Upper lobe of left lung (tissue), 6 donors: ENCODE measurements around the gene RNF213. TPM values are rescaled to one million over a fixed set of nuclear protein-coding genes. Genes with fewer than 3 reads are reported as not detected.

Experiments used
- ATAC-seq, 2 donors: fragments of 200-7000 bp; cut with Tn5 transposase; one replicate each; pipeline ENCODE4 v1.9.1; 2022; ENCODE audit warnings: mild to moderate bottlenecking in 2 of 2, moderate library complexity in 2 of 2; ENCODE audit not compliant: low FRiP score in 2 of 2
- DNase-seq, 2 donors: peaks; one replicate each; pipeline ENCODE4 v3.0.0-alpha.2; 2019 to 2020
- H3K27ac ChIP-seq, 4 donors: fragments of 200-600 bp; sonication (generic); one replicate each; pipeline ENCODE4 v1.5.1; 2016 to 2019
- H3K27me3 ChIP-seq, 4 donors: fragments of 200-600 bp; sonication (generic); one replicate each; pipeline ENCODE4 v1.5.1; 2017 to 2019
- H3K36me3 ChIP-seq, 4 donors: fragments of 200-600 bp; sonication (generic); one replicate each; pipeline ENCODE4 v1.5.1; 2016 to 2019
- H3K4me1 ChIP-seq, 4 donors: fragments of 200-600 bp; sonication (generic); one replicate each; pipeline ENCODE4 v1.5.1; 2018 to 2019
- H3K4me3 ChIP-seq, 4 donors: fragments of 200-600 bp; sonication (generic); one replicate each; pipeline ENCODE4 v1.5.1; 2017 to 2019; ENCODE audit warnings: mild to moderate bottlenecking in 2 of 4, moderate library complexity in 1 of 4
- H3K9me3 ChIP-seq, 4 donors: fragments of 200-600 bp; sonication (generic); one replicate each; pipeline ENCODE4 v1.5.1; 2018 to 2019
- CTCF ChIP-seq, 6 experiments: fragments of 450-650 bp in 4 of 6; fragments of 200-600 bp in 2 of 6; sonication (generic) in 2 of 6; IDR thresholded peaks; one replicate each; pipeline ENCODE4 v1.5.1; 2016 to 2019; ENCODE audit warnings: antibody characterized with exemption in 6 of 6
- EP300 ChIP-seq, 4 donors: sonication (generic); formaldehyde crosslinking; IDR thresholded peaks; one replicate each; pipeline ENCODE4 v1.5.1; 2017; ENCODE audit warnings: antibody characterized with exemption in 4 of 4, control low read depth in 2 of 4
- POLR2A ChIP-seq, 4 donors: fragments of 450-650 bp; IDR thresholded peaks; one replicate each; pipeline ENCODE4 v1.5.1; 2016 to 2017; ENCODE audit warnings: antibody characterized with exemption in 4 of 4, mild to moderate bottlenecking in 2 of 4
- POLR2AphosphoS5 ChIP-seq, 2 donors: sonication (generic); formaldehyde crosslinking; IDR thresholded peaks; one replicate each; pipeline ENCODE4 v1.5.1; 2017; ENCODE audit warnings: antibody characterized with exemption in 2 of 2
- whole genome bisulfite sequencing, 2 donors: methylation state at CpG; one replicate each; pipeline ENCODE4 v1.1.5; 2017 to 2018; 5-methylcytosine and 5-hydroxymethylcytosine counted together
- total RNA-seq, 6 donors: library from RNA; depleted of rRNA in 4 of 6; stranded (reverse); fragments of >200 nt in 4 of 6; gene quantifications; one replicate each; pipeline versions ENCODE4 v1.1.0 to v1.2.1, GENCODE V29; 2016 to 2021
- donor health status: DM: no; HTN: no; CAD: no; lungs with moderate emphysema.
- donor health status: DM: no; HTN: yes; CAD: no; lungs with severe emphysema.

The RNF213 gene
- total RNA-seq, 6 donors from 2014 or later, result 135 to 619 (median 207) TPM

GRCh38 chr17:80251966-80252365, 8.7 kb upstream of the RNF213 start:
- DNase-seq (no peak), ATAC-seq (no peak)

GRCh38 chr17:80252871-80253270, 7.8 kb upstream of the RNF213 start:
- peaks cover 4 to 36% (median 15%) of the 10 kb centered on the region in 4 donors for H3K36me3 ChIP-seq

More at GRCh38 chr17:80251966-80252365, 8.7 kb upstream of the RNF213 start:
- H3K36me3 ChIP-seq, result peaks cover 4 to 43% (median 18%) of the 10 kb centered on the region in 4 donors
- H3K4me3 ChIP-seq, result no peak overlapping the region
- WGBS, 2 donors, result 89 to 94% methylated on average over 11 of the region's 11 CpGs
- TF ChIP-seq POLR2A (IDR thresholded peaks at IDR 0.05) (no peak), EP300 (IDR thresholded peaks at IDR 0.05) (no peak), CTCF (IDR thresholded peaks at IDR 0.05) (no peak), POLR2AphosphoS5 (IDR thresholded peaks at IDR 0.05) (no peak)
- H3K4me1 ChIP-seq, result peaks cover 17 to 32% (median 26%) of the 10 kb centered on the region in 4 donors
- H3K9me3 ChIP-seq, result no peaks in the 10 kb centered on the region
- no peaks in the 10 kb centered on the region for H3K27me3 ChIP-seq
- H3K27ac ChIP-seq, result peak overlapping the region in 1 of 4 donors; percentile 43

GRCh38 chr17:80253631-80254395, 6.8 kb upstream of the RNF213 start:
- DNase-seq (no peak), ATAC-seq (no peak)
- TF ChIP-seq EP300 (IDR thresholded peaks at IDR 0.05) (no peak), POLR2AphosphoS5 (IDR thresholded peaks at IDR 0.05) (no peak), POLR2A (IDR thresholded peaks at IDR 0.05) (no peak)
- Histone ChIP-seq H3K27ac (peak overlapping the region; percentile 82 to 89 (median 86)), H3K9me3 (no peaks in the 10 kb centered on the region), H3K4me3 (no peak overlapping the region), H3K27me3 (no peaks in the 10 kb centered on the region), H3K36me3 (peaks cover 4 to 29% (median 13%) of the 10 kb centered on the region in 4 donors), H3K4me1 (peaks cover 17 to 33% (median 27%) of the 10 kb centered on the region in 4 donors)
- 79 to 81% methylated on average over 17 to 21 of the region's 21 CpGs for WGBS, 2 donors

More at GRCh38 chr17:80252871-80253270, 7.8 kb upstream of the RNF213 start:
- DNase-seq (peak; percentile 85 to 91), ATAC-seq (peak; percentile 63 to 69)
- Histone ChIP-seq H3K9me3 (no peaks in the 10 kb centered on the region), H3K27ac (peak overlapping the region in 1 of 4 donors; percentile 43), H3K4me1 (peaks cover 17 to 32% (median 26%) of the 10 kb centered on the region in 4 donors), H3K4me3 (no peak overlapping the region), H3K27me3 (no peaks in the 10 kb centered on the region)
- 32 to 57% methylated on average over 6 to 11 of the region's 13 CpGs for WGBS, 2 donors
- TF ChIP-seq POLR2A (IDR thresholded peaks at IDR 0.05), result no peak
- TF ChIP-seq EP300 (IDR thresholded peaks at IDR 0.05), result no peak
- TF ChIP-seq CTCF (IDR thresholded peaks at IDR 0.05), result peak; percentile 21 to 62 (median 52)
- TF ChIP-seq POLR2AphosphoS5 (IDR thresholded peaks at IDR 0.05), result no peak

GRCh38 chr17:80254396-80255251, 6.0 kb upstream of the RNF213 start:
- peak; percentile 67 to 85 for ATAC-seq
- TF ChIP-seq EP300 (IDR thresholded peaks at IDR 0.05) (peak; percentile 98 to 100 (median 98)), POLR2AphosphoS5 (IDR thresholded peaks at IDR 0.05) (peak; percentile 79 to 100), POLR2A (IDR thresholded peaks at IDR 0.05) (peak in 1 of 4 donors; percentile 45), CTCF (IDR thresholded peaks at IDR 0.05) (no peak)
- WGBS, 2 donors, result 39 to 45% methylated on average over 13 of the region's 13 CpGs
- Histone ChIP-seq H3K4me3 (no peak overlapping the region), H3K9me3 (no peaks in the 10 kb centered on the region), H3K4me1 (peaks cover 23 to 42% (median 32%) of the 10 kb centered on the region in 4 donors), H3K27ac (peak overlapping the region; percentile 82 to 89 (median 86)), H3K27me3 (no peaks in the 10 kb centered on the region), H3K36me3 (peaks cover 0 to 21% (median 9%) of the 10 kb centered on the region in 4 donors)
- DNase-seq, result peak in 1 of 2 donors; percentile 82

- peak overlapping the region in 3 of 4 donors; percentile 82 to 89 (median 83) for H3K27ac ChIP-seq
- ATAC-seq (no peak), DNase-seq (no peak)
- H3K4me3 ChIP-seq, result no peak overlapping the region
- H3K36me3 ChIP-seq, result peaks cover 0 to 12% (median 6%) of the 10 kb centered on the region in 4 donors
- no peak for TF ChIP-seq POLR2A (IDR thresholded peaks at IDR 0.05)
- TF ChIP-seq EP300 (IDR thresholded peaks at IDR 0.05), result no peak
- no peak for TF ChIP-seq POLR2AphosphoS5 (IDR thresholded peaks at IDR 0.05)
- no peaks in the 10 kb centered on the region for H3K9me3 ChIP-seq
- no peaks in the 10 kb centered on the region for H3K27me3 ChIP-seq
- WGBS, 2 donors, result 96 to 98% methylated on average over 5 of the region's 5 CpGs
- H3K4me1 ChIP-seq, result peaks cover 25 to 45% (median 34%) of the 10 kb centered on the region in 4 donors
Measured at GRCh38 chr17:80256034-80256350, 4.7 kb upstream of the RNF213 start.
